Measurements from ENCODE around the gene SLC30A1.
"Not testable (repeated sequence)": the region's sequence is repeated elsewhere in the genome, so short reads cannot be mapped to it uniquely, and the experiment has no call there.

SLC30A1 gene

GRCh38 chr1:211578640-211579439 is at the start of gene SLC30A1:
TSS of gene SLC30A1 (minus strand) at chr1:211579161. CDS start at chr1:211578612, 549 bp downstream.
- peak; percentile 97 for DNase-seq

- no peak for DNase-seq
Observed at GRCh38 chr1:211628417-211628816, 49.5 kb upstream of the SLC30A1 start.

- DNase-seq: no peak
Observed at GRCh38 chr1:211627259-211627658, 48.3 kb upstream of the SLC30A1 start.

GRCh38 chr1:211625866-211626265 is 46.9 kb upstream of the SLC30A1 start:
- DNase-seq: not testable (repeated sequence)

- peak; percentile 16 for DNase-seq
Observed at GRCh38 chr1:211625040-211625439, 46.1 kb upstream of the SLC30A1 start.

- no peak for DNase-seq
Observed at GRCh38 chr1:211623515-211623914, 44.6 kb upstream of the SLC30A1 start.

- DNase-seq: peak; percentile 54
Observed at GRCh38 chr1:211621447-211622198, 42.7 kb upstream of the SLC30A1 start.

GRCh38 chr1:211620097-211620496 is 41.1 kb upstream of the SLC30A1 start:
- no peak for DNase-seq

- DNase-seq: no peak
Observed at GRCh38 chr1:211619033-211619996, 40.4 kb upstream of the SLC30A1 start.

GRCh38 chr1:211616965-211617297 is 38.0 kb upstream of the SLC30A1 start:
- DNase-seq: no peak

- DNase-seq: no peak
Observed at GRCh38 chr1:211616231-211616964, 37.4 kb upstream of the SLC30A1 start.

- no peak for DNase-seq
Observed at GRCh38 chr1:211614615-211615014, 35.7 kb upstream of the SLC30A1 start.

- no peak for DNase-seq
Observed at GRCh38 chr1:211613951-211614350, 35.0 kb upstream of the SLC30A1 start.

- peak; percentile 32 for DNase-seq
Observed at GRCh38 chr1:211613108-211613947, 34.4 kb upstream of the SLC30A1 start.

- no peak for DNase-seq
Observed at GRCh38 chr1:211612786-211613107, 33.8 kb upstream of the SLC30A1 start.

GRCh38 chr1:211611818-211612217 is 32.9 kb upstream of the SLC30A1 start:
- no peak for DNase-seq

GRCh38 chr1:211610779-211611556 is 32.0 kb upstream of the SLC30A1 start:
- DNase-seq: peak; percentile 29

- DNase-seq: no peak
Observed at GRCh38 chr1:211609120-211610024, 30.4 kb upstream of the SLC30A1 start.

GRCh38 chr1:211607754-211608473 is 29.0 kb upstream of the SLC30A1 start:
- DNase-seq: no peak

Measured in kidney glomerular epithelial cell (primary cell).